HEK293T (cell line): Measurements from ENCODE around the gene TRERF1.

ENCODE experiments used
- ARNT ChIP-seq: fragments of 450-650 bp; IDR thresholded peaks from 2 replicates; pipeline ENCODE4 v1.6.1; 2017; ENCODE audit warnings: mild to moderate bottlenecking
- BHLHE40 ChIP-seq: fragments of 450-650 bp; IDR thresholded peaks from 2 replicates; pipeline ENCODE4 v1.6.1; 2016; ENCODE audit warnings: mild to moderate bottlenecking, moderate library complexity, borderline replicate concordance
- CTBP1 ChIP-seq: fragments of 450-650 bp; IDR thresholded peaks from 2 replicates; pipeline ENCODE4 v1.6.1; 2016; ENCODE audit warnings: borderline replicate concordance
- FOXA1 ChIP-seq: fragments of 450-650 bp; IDR thresholded peaks from 2 replicates; pipeline ENCODE4 v1.6.1; 2016; ENCODE audit warnings: mild to moderate bottlenecking
- FOXK2 ChIP-seq: fragments of 450-650 bp; IDR thresholded peaks from 2 replicates; pipeline ENCODE4 v1.6.1; 2016; ENCODE audit warnings: mild to moderate bottlenecking
- FOXM1 ChIP-seq: fragments of 450-650 bp; IDR thresholded peaks from 2 replicates; pipeline ENCODE4 v1.6.1; 2017; ENCODE audit warnings: mild to moderate bottlenecking, borderline replicate concordance
- HDGF ChIP-seq: fragments of 450-650 bp; IDR thresholded peaks from 2 replicates; pipeline ENCODE4 v1.6.1; 2017; ENCODE audit warnings: antibody characterized with exemption, borderline replicate concordance
- PKNOX1 ChIP-seq: fragments of 450-650 bp; IDR thresholded peaks from 2 replicates; pipeline ENCODE4 v1.6.1; 2016
- SP1 ChIP-seq: fragments of 450-650 bp; IDR thresholded peaks from 2 replicates; pipeline ENCODE4 v1.6.1; 2017
- SUZ12 ChIP-seq: fragments of 450-650 bp; IDR thresholded peaks from 2 replicates; pipeline ENCODE4 v1.6.1; 2016; ENCODE audit warnings: mild to moderate bottlenecking
- TARDBP ChIP-seq: fragments of 450-650 bp; IDR thresholded peaks from 2 replicates; pipeline ENCODE4 v1.6.1; 2016
- ZNF384 ChIP-seq: fragments of 450-650 bp; IDR thresholded peaks from 2 replicates; pipeline ENCODE4 v1.6.1; 2016

GRCh38 chr6:42450477-42451332, 1.0 kb downstream of the TRERF1 start:
- no peak for TF ChIP-seq SP1
- no peak for TF ChIP-seq BHLHE40
- no peak for TF ChIP-seq FOXA1
- TF ChIP-seq ARNT = no peak
- no peak for TF ChIP-seq TARDBP
- TF ChIP-seq HDGF = no peak
- TF ChIP-seq CTBP1 = no peak
- no peak for TF ChIP-seq SUZ12
- no peak for TF ChIP-seq FOXK2
- no peak for TF ChIP-seq ZNF384
- no peak for TF ChIP-seq PKNOX1
- TF ChIP-seq FOXM1 = no peak
